GM19372 (cell line): ENCODE results near the gene CFAP119.

Experiments
- ATAC-seq: cut with Tn5 transposase; IDR thresholded peaks from one replicate; pipeline ENCODE4 v1.9.1; 2021; ENCODE audit warnings: mild to moderate bottlenecking, low read depth, moderate library complexity; ENCODE audit not compliant: unreplicated experiment

The CFAP119 gene

GRCh38 chr16:30715750-30716445, 46.0 kb downstream of the CFAP119 start:
- ATAC-seq, result no peak

- ATAC-seq, result no peak
Measured at GRCh38 chr16:30711712-30712111, 50.1 kb downstream of the CFAP119 start.

- no peak for ATAC-seq
Measured at GRCh38 chr16:30710971-30711370, 50.9 kb downstream of the CFAP119 start.
